ENCODE results near the gene ATP1B3. TPM values are rescaled to one million over a fixed set of nuclear protein-coding genes. Genes with fewer than 3 reads are reported as not detected.
"Not testable (repeated sequence)": the region's sequence is repeated elsewhere in the genome, so short reads cannot be mapped to it uniquely, and the experiment has no call there.

Gene ATP1B3
- total RNA-seq, 1 donor from 2014 or later, result 153 TPM

GRCh38 chr3:141860086-141860669 is 16.3 kb upstream of the ATP1B3 start:
- intact Hi-C loops (cut with micrococcal nuclease), result no loop called here

- intact Hi-C loops (cut with micrococcal nuclease), result no loop called here
Observed at GRCh38 chr3:141860766-141861513, 15.5 kb upstream of the ATP1B3 start.

- intact Hi-C loops (cut with micrococcal nuclease), result no loop called here
Observed at GRCh38 chr3:141862279-141862816, 14.1 kb upstream of the ATP1B3 start.

- intact Hi-C loops (cut with micrococcal nuclease), result no loop called here
Observed at GRCh38 chr3:141863491-141863890, 13.0 kb upstream of the ATP1B3 start.

- intact Hi-C loops (cut with micrococcal nuclease), result no loop called here
Observed at GRCh38 chr3:141864281-141864970, 12.0 kb upstream of the ATP1B3 start.

GRCh38 chr3:141865101-141865500 is 11.3 kb upstream of the ATP1B3 start:
- intact Hi-C loops (cut with micrococcal nuclease), result no loop called here

GRCh38 chr3:141870091-141870687 is 6.3 kb upstream of the ATP1B3 start:
- intact Hi-C loops (cut with micrococcal nuclease), result loop anchor here (10.0 kb wide), 1 partner anchor 155 kb away; no protein-coding TSS in a partner anchor

DNA sequence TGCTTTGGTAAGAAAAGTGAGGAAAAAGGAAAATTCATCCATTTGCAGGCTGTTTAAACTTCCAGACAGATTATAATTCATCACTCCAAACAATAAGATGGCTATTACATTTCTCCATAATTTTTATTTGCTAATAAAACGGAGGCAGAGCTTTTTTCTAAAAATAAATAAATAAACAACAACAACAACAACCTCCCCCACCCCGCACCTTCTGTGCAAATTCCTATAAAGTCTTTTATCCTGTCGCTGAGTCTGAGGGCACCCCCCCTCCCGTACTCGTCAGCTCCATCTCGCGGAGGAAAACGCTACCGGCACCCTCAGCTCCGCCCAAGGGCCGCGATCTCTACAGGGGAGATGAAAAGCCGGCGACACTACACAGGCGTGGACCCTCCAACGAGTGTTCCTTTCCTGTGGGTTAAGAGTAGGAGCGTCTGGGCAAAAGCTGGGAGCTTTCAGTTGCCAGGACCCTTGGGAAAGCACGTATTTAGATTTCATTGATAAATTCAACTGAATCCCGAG is 1.0 kb upstream of the ATP1B3 start:
- intact Hi-C loops (cut with micrococcal nuclease), result loop anchor here (1.0 to 10.0 kb wide), 6 partner anchors 137 to 933 kb away; partner anchors contain the start of genes ATR, PLS1, RNF7 and SLC25A36

DNA sequence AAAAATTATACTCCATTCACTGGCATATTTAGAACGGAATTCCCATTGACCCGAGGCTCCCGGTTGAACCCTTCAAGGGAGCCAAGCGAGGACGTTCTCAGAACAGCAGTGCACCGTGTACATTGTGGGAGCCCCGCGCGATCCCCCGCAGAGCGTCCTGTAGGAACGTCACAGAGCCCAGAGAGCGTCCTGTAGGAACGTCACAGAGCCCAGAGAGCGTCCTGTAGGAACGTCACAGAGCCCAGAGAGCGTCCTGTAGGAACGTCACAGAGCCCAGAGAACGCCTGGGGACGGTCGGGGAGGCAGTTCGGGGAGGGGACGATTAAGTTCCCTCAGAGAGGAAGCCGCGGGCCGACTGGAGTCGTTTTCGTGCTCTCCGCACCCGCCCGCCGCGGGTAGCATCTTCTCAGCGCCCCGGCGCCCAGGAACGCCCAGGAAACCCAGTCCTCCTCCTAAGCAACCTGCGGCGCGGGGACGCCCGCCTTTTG is 506 bp upstream of the ATP1B3 start:
- intact Hi-C loops (cut with micrococcal nuclease), result loop anchor here (1.0 to 10.0 kb wide), 11 partner anchors 37 to 934 kb away; partner anchors contain the start of genes ATR, PLS1, RNF7 and SLC25A36

DNA sequence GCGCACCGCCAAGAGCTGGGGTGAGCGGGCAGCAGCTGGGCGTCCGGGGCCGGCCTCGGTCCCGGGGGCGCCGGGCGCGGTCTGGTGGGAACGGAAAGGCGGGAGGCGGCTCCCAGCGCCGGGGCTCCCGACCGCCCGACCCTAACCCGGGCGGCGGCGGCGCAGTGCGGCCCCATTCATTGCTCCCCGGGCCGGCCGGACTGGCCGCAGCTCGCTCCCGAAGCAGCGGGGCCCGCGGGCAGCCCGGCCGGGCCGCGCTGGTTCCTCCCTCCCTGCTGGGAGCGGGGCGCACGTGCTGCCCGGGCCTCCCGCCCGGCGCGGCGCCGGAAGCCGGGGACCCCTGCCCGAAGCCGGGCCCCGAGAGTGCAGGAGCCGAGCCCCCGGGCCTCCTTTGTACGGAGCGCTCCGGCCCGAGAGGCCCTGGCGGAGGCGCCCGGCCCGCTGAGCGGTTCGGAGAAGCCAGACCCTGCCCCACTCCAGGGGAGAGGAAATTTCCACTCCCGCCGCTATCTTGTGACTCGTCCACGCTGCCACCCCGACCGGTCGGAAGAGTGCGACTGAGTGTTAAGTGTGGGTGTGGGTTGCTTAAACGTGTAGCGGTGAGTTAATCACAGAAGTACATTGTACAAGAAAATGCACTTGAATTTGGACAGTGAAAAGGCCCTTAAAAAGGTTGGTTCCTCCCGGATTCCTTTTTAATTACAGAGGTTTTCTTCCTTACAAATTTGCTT is 613 bp downstream of the ATP1B3 start:
- intact Hi-C loops (cut with micrococcal nuclease), result loop anchor here (1.0 to 10.0 kb wide), 9 partner anchors 36 to 935 kb away; partner anchors contain the start of genes PLS1, SLC25A36, TFDP2 and XRN1

DNA sequence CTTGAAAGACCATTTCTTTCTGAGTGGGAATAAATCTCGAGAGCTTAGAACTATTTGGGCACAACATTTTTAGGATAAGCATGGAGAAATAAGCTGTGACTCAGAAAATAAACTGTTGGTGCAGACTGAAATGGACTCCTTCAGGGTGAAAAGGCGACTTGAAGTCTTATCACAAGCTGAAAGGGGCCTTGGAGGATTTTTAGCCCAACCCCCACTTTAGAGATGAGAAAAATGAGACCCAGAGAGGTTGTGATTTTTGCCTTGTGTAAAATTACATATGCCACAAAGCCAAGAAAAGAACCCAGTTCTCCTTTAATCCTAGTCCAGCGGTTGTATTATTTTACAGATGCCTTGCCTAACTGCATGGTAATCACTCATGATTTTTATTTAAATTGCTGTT is 1.5 kb downstream of the ATP1B3 start:
- intact Hi-C loops (cut with micrococcal nuclease), result loop anchor here (2.0 to 10.0 kb wide), 6 partner anchors 147 to 936 kb away; partner anchors contain the start of genes PLS1, SLC25A36, TFDP2 and XRN1

GRCh38 chr3:141878326-141878725 is 1.9 kb downstream of the ATP1B3 start:
- intact Hi-C loops (cut with micrococcal nuclease), result loop anchor here (5.0 to 10.0 kb wide), 4 partner anchors 146 to 936 kb away; partner anchors contain the start of genes PLS1, SLC25A36 and XRN1

DNA sequence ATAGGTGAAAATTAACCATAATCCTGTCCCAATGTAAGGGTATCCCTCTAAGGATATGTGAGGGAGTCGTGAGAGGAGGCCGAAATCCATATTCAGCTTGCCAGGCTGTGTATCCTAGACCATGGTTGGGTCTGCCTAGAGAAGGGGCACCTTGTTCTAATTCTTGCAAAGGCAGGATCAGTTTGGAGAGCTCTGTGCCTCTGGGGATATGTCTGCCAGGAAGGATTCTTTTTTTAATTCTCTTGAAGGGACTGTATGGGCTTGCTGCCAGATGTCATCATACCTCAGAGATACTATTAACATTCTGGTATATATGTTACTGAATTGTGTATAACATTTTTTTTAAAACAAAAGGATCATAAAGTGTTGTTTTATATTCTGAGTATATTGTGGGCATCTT is 2.4 kb downstream of the ATP1B3 start:
- intact Hi-C loops (cut with micrococcal nuclease), result loop anchor here (5.0 to 10.0 kb wide), 4 partner anchors 146 to 937 kb away; partner anchors contain the start of genes PLS1, SLC25A36 and XRN1

- intact Hi-C loops (cut with micrococcal nuclease), result no loop called here
Observed at GRCh38 chr3:141881702-141882101, 5.3 kb downstream of the ATP1B3 start.

GRCh38 chr3:141887051-141887450 is 10.6 kb downstream of the ATP1B3 start:
- intact Hi-C loops (cut with micrococcal nuclease), result no loop called here

DNA sequence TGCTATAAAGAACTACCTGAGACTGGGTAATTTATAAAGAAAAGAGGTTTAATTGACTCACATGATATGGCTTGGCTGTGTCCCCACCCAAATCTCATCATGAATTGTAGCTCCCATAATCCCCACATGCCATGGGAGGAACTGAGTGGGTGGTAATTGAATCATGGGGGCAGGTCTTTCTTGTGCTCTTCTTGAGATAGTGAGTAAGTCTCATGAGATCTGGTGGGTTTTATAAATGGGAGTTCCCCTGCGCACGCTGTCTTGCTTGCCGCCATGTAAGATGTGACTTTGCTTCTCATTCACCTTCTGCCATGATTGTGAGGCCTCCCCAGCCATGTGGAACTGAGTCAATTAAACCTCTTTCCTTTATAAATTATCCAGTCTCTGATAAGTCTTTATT is 12.1 kb downstream of the ATP1B3 start:
- intact Hi-C loops (cut with micrococcal nuclease), result not testable (repeated sequence)

GRCh38 chr3:141894524-141895176 is 18.2 kb downstream of the ATP1B3 start:
- intact Hi-C loops (cut with micrococcal nuclease), result no loop called here

- intact Hi-C loops (cut with micrococcal nuclease), result no loop called here
Observed at GRCh38 chr3:141895731-141896130, 19.3 kb downstream of the ATP1B3 start.

GRCh38 chr3:141898908-141899307 is 22.5 kb downstream of the ATP1B3 start:
- intact Hi-C loops (cut with micrococcal nuclease), result no loop called here

All from T-helper 2 cell treated with Interferon-gamma antibody and Interleukin-4, amounts not matched to agents 100 ng/mL and 5 ng/mL, for 36 hours (primary cell).